Neural cell (in vitro differentiated cells): ENCODE measurements around the gene SMOC1. TPM values are rescaled to one million over a fixed set of nuclear protein-coding genes. Genes with fewer than 3 reads are reported as not detected.

ENCODE experiments used
- H2AFZ ChIP-seq: fragments of 200-600, 300-800 bp; sonication (generic), shearing (Covaris generic); 2 replicates; pipeline ENCODE4 v1.6.0; 2014; ENCODE audit warnings: low read depth, mild to moderate bottlenecking, antibody characterized with exemption, low read length, moderate library complexity
- H3F3A ChIP-seq: fragments of 200-600 bp; shearing (Covaris generic); 2 replicates; pipeline ENCODE4 v1.6.1; 2016; ENCODE audit warnings: mild to moderate bottlenecking, moderate library complexity, mixed read lengths, antibody characterized with exemption, low read length; ENCODE audit not compliant: insufficient read depth, poor library complexity, severe bottlenecking
- H3K27ac ChIP-seq: fragments of 200-600, 300-800 bp; sonication (generic), shearing (Covaris generic); 2 replicates; pipeline ENCODE4 v1.5.1; 2014; ENCODE audit warnings: mild to moderate bottlenecking, low read length, moderate library complexity
- H3K27me3 ChIP-seq: fragments of 300-800, 200-600 bp; sonication (generic), shearing (Covaris generic); 2 replicates; pipeline ENCODE4 v1.6.0; 2014; ENCODE audit warnings: mild to moderate bottlenecking, low read depth, low read length, moderate library complexity; ENCODE audit not compliant: insufficient read depth
- H3K36me3 ChIP-seq: fragments of 300-800, 200-600 bp; sonication (generic), shearing (Covaris generic); 2 replicates; pipeline ENCODE4 v1.5.1; 2014; ENCODE audit warnings: mild to moderate bottlenecking, antibody characterized with exemption, low read length, moderate library complexity; ENCODE audit not compliant: insufficient read depth
- H3K4me2 ChIP-seq: fragments of 300-800, 200-600 bp; sonication (generic), shearing (Covaris generic); 2 replicates; pipeline ENCODE4 v1.6.0; 2014; ENCODE audit warnings: mild to moderate bottlenecking, low read length
- H3K4me3 ChIP-seq: fragments of 300-800, 200-600 bp; sonication (generic), shearing (Covaris generic); 2 replicates; pipeline ENCODE4 v1.5.1; 2014; ENCODE audit warnings: mild to moderate bottlenecking, low read length, moderate library complexity
- H3K79me2 ChIP-seq: fragments of 200-600 bp; shearing (Covaris generic); replicated peaks from 2 replicates; pipeline ENCODE4 v1.6.0; 2014; ENCODE audit warnings: mild to moderate bottlenecking, low read length, moderate library complexity; ENCODE audit not compliant: insufficient read depth
- H3K9ac ChIP-seq: fragments of 300-800, 200-600 bp; sonication (generic), shearing (Covaris generic); 2 replicates; pipeline ENCODE4 v1.6.1; 2016; ENCODE audit warnings: mild to moderate bottlenecking, low read length, mixed read lengths
- H3K9me2 ChIP-seq: fragments of 200-600 bp; shearing (Covaris generic); 2 replicates; pipeline ENCODE4 v1.6.1; 2016; ENCODE audit warnings: mild to moderate bottlenecking, low read length, mixed read lengths; ENCODE audit not compliant: insufficient read depth
- H3K9me3 ChIP-seq: fragments of 200-600, 300-800 bp; sonication (generic), shearing (Covaris generic); 2 replicates; pipeline ENCODE4 v1.6.1; 2016; ENCODE audit warnings: mild to moderate bottlenecking, mixed run types, low read length, moderate library complexity, mixed read lengths
- H4K20me1 ChIP-seq: fragments of 200-600 bp; shearing (Covaris generic); 2 replicates; pipeline ENCODE4 v1.6.1; 2016; ENCODE audit warnings: mild to moderate bottlenecking, mixed run types; ENCODE audit not compliant: insufficient read depth
- CTCF ChIP-seq: fragments of 450-650 bp; IDR thresholded peaks from 2 replicates; pipeline ENCODE4 v1.5.1; 2014; ENCODE audit warnings: antibody characterized with exemption, mild to moderate bottlenecking, moderate library complexity; ENCODE audit not compliant: poor library complexity, severe bottlenecking
- EP300 ChIP-seq: fragments of 450-650 bp; conservative IDR thresholded peaks from 2 replicates; pipeline ENCODE4 v1.6.1; 2014; ENCODE audit warnings: antibody characterized with exemption, mild to moderate bottlenecking, moderate library complexity; ENCODE audit not compliant: poor library complexity, severe bottlenecking
- EZH2 ChIP-seq: fragments of 200-600, 300-800 bp; shearing (Covaris generic), sonication (generic); IDR thresholded peaks from 2 replicates; pipeline ENCODE4 v1.6.1; 2014; ENCODE audit warnings: antibody characterized with exemption, low read length, borderline replicate concordance, mild to moderate bottlenecking; ENCODE audit not compliant: insufficient read depth, poor library complexity, severe bottlenecking
- MXI1 ChIP-seq: fragments of 450-650 bp; conservative IDR thresholded peaks from 2 replicates; pipeline ENCODE4 v1.6.1; 2014; ENCODE audit warnings: antibody characterized with exemption, mild to moderate bottlenecking; ENCODE audit not compliant: poor library complexity, severe bottlenecking
- POLR2AphosphoS5 ChIP-seq: IDR thresholded peaks from 2 replicates; pipeline ENCODE4 v1.6.1; 2012
- RAD21 ChIP-seq: fragments of 450-650 bp; conservative IDR thresholded peaks from 2 replicates; pipeline ENCODE4 v1.6.1; 2014; ENCODE audit warnings: antibody characterized with exemption, mild to moderate bottlenecking, moderate library complexity
- REST ChIP-seq: IDR thresholded peaks from 2 replicates; pipeline ENCODE4 v1.6.1; 2012; ENCODE audit warnings: borderline replicate concordance
- SMC3 ChIP-seq: fragments of 450-650 bp; conservative IDR thresholded peaks from 2 replicates; pipeline ENCODE4 v1.6.1; 2014; ENCODE audit warnings: antibody characterized with exemption, mild to moderate bottlenecking, moderate library complexity; ENCODE audit not compliant: poor library complexity
- TAF1 ChIP-seq: IDR thresholded peaks from 2 replicates; pipeline ENCODE4 v1.6.1; 2012; ENCODE audit warnings: low read depth
- polyA plus RNA-seq: library from polyadenylated mRNA; depleted of rRNA; stranded (reverse); fragments of >200 nt; gene quantifications from 2 replicates; pipeline ENCODE4 v1.2.3, GENCODE V29; 2014

The SMOC1 gene
- polyA plus RNA-seq, 1 donor from 2014 or later: 8.7 TPM

- no peak for TF ChIP-seq TAF1
- no peak for TF ChIP-seq EP300
- TF ChIP-seq REST: no peak
- no peak for TF ChIP-seq MXI1
- no peak for TF ChIP-seq EZH2
- peak; percentile 43 for TF ChIP-seq CTCF
- no peak for TF ChIP-seq POLR2AphosphoS5
- peak overlapping the region; percentile 54 for H2AFZ ChIP-seq
- no peak overlapping the region for H3K27ac ChIP-seq
- no peaks in the 10 kb centered on the region for H3K36me3 ChIP-seq
- H3K4me3 ChIP-seq: peak overlapping the region; percentile 8
- H3F3A ChIP-seq: no peaks in the 10 kb centered on the region
- H4K20me1 ChIP-seq: no peaks in the 10 kb centered on the region
- no peaks in the 10 kb centered on the region for H3K9me2 ChIP-seq
- H3K9ac ChIP-seq: no peak overlapping the region
- no peaks in the 10 kb centered on the region for H3K27me3 ChIP-seq
- H3K9me3 ChIP-seq: no peaks in the 10 kb centered on the region
- no peak overlapping the region for H3K4me2 ChIP-seq
- H3K79me2 ChIP-seq: peaks cover 18% of the 10 kb centered on the region
Observed at GRCh38 chr14:69931960-69932359, 52.7 kb downstream of the SMOC1 start.

- no peaks in the 10 kb centered on the region for H3K27me3 ChIP-seq
- H3K79me2 ChIP-seq: peaks cover 22% of the 10 kb centered on the region
- H3K36me3 ChIP-seq: no peaks in the 10 kb centered on the region
- H3K9ac ChIP-seq: no peak overlapping the region
- H3K9me3 ChIP-seq: no peaks in the 10 kb centered on the region
- peak overlapping the region; percentile 54 for H2AFZ ChIP-seq
- TF ChIP-seq REST: no peak
- TF ChIP-seq MXI1: no peak
- no peak for TF ChIP-seq EZH2
- TF ChIP-seq POLR2AphosphoS5: no peak
- no peak for TF ChIP-seq RAD21
- TF ChIP-seq EP300: no peak
- no peak for TF ChIP-seq SMC3
- no peak for TF ChIP-seq CTCF
- no peak for TF ChIP-seq TAF1
- H3K27ac ChIP-seq: no peak overlapping the region
- H3F3A ChIP-seq: no peaks in the 10 kb centered on the region
- H4K20me1 ChIP-seq: no peaks in the 10 kb centered on the region
- no peak overlapping the region for H3K4me2 ChIP-seq
- peak overlapping the region; percentile 8 for H3K4me3 ChIP-seq
- no peaks in the 10 kb centered on the region for H3K9me2 ChIP-seq
Observed at GRCh38 chr14:69932391-69932790, 53.2 kb downstream of the SMOC1 start.
